Endodermal cell (in vitro differentiated cells): Measurements from ENCODE around the gene TM4SF4. TPM values are rescaled to one million over a fixed set of nuclear protein-coding genes. Genes with fewer than 3 reads are reported as not detected.

ENCODE experiments used
- DNase-seq: peaks from one replicate; pipeline ENCODE4 v3.0.0-alpha.2; 2017
- H3K27ac ChIP-seq: 2 replicates; pipeline ENCODE4 v1.5.1; 2013; ENCODE audit warnings: mild to moderate bottlenecking, low read depth, low read length, moderate library complexity
- H3K27me3 ChIP-seq: 2 replicates; pipeline ENCODE4 v1.6.1; 2013; ENCODE audit warnings: mild to moderate bottlenecking, low read length, moderate library complexity; ENCODE audit not compliant: insufficient read depth, control insufficient read depth, poor library complexity, severe bottlenecking
- H3K36me3 ChIP-seq: 2 replicates; pipeline ENCODE4 v1.7.0; 2013; ENCODE audit warnings: mild to moderate bottlenecking, low read length, moderate library complexity; ENCODE audit not compliant: control insufficient read depth, insufficient read depth
- H3K4me1 ChIP-seq: one replicate; pipeline ENCODE4 v1.7.0; 2013; ENCODE audit warnings: low read length; ENCODE audit not compliant: control insufficient read depth, insufficient read depth
- H3K4me3 ChIP-seq: 2 replicates; pipeline ENCODE4 v1.5.1; 2013; ENCODE audit warnings: mild to moderate bottlenecking, low read length, moderate library complexity
- H3K9ac ChIP-seq: 2 replicates; pipeline ENCODE4 v1.6.1; 2013; ENCODE audit warnings: mild to moderate bottlenecking, low read length, moderate library complexity; ENCODE audit not compliant: poor library complexity, severe bottlenecking; ENCODE audit errors: extremely low read depth
- H3K9me3 ChIP-seq: 2 replicates; pipeline ENCODE4 v1.6.1; 2013; ENCODE audit warnings: mild to moderate bottlenecking, low read length, moderate library complexity; ENCODE audit not compliant: control insufficient read depth
- H3K27ac Mint-ChIP-seq: 2 replicates; pipeline ENCODE4 v1.8.0; 2020; ENCODE audit warnings: mixed read lengths
- H3K27me3 Mint-ChIP-seq: 2 replicates; pipeline ENCODE4 v1.8.0; 2021; ENCODE audit warnings: mild to moderate bottlenecking, mixed read lengths; ENCODE audit not compliant: insufficient read depth
- H3K36me3 Mint-ChIP-seq: 2 replicates; pipeline ENCODE4 v1.8.0; 2020; ENCODE audit warnings: low read depth, mixed read lengths
- H3K4me1 Mint-ChIP-seq: 2 replicates; pipeline ENCODE4 v1.8.0; 2020; ENCODE audit warnings: mixed read lengths
- H3K4me3 Mint-ChIP-seq: 2 replicates; pipeline ENCODE4 v1.8.0; 2020; ENCODE audit warnings: mild to moderate bottlenecking, moderate library complexity, mixed read lengths
- H3K9me3 Mint-ChIP-seq: 2 replicates; pipeline ENCODE4 v1.8.0; 2020; ENCODE audit warnings: mild to moderate bottlenecking, mixed read lengths
- CTCF ChIP-seq: fragments of 200-600 bp; sonication (generic); conservative IDR thresholded peaks from 2 replicates; pipeline ENCODE4 v1.5.0; 2021; ENCODE audit warnings: antibody characterized with exemption, mild to moderate bottlenecking
- WGBS, 2 experiments: methylation state at CpG; one replicate each; pipeline versions ENCODE4 v1.1.5 to v1.1.7; 2013; ENCODE audit warnings: missing lambda C conversion rate in 2 of 2, mixed read lengths in 1 of 2; ENCODE audit not compliant: insufficient coverage in 1 of 2, insufficient read length in 1 of 2; 5-methylcytosine and 5-hydroxymethylcytosine counted together
- long read RNA-seq, 4 experiments: library from polyadenylated mRNA in 2 of 4; library from RNA in 1 of 4; library from capped mRNA in 1 of 4; stranded (forward) in 3 of 4; unstranded in 1 of 4; transcript quantifications; one replicate each; pipeline ENCODE4 v2.0.0, GENCODE V29; 2020 to 2021; ENCODE audit warnings: inconsistent platforms in 1 of 4
- polyA plus RNA-seq, 2 experiments: library from polyadenylated mRNA; stranded (reverse); fragments of 50-300 nt; gene quantifications; one replicate each; pipeline ENCODE4 v1.2.3, GENCODE V29; 2013
- total RNA-seq, 2 donors: library from RNA; stranded (reverse); fragmentation: NEBNext Ultra II Directional in 1 of 2; extraction: Animal tissue kit (Norgen Biotek cat#: 25700) in 1 of 2; gene quantifications; 2 replicates in 1 of 2; 3 replicates in 1 of 2; pipeline ENCODE4 v1.2.1, GENCODE V29; 2021

Gene TM4SF4
- not detected for total RNA-seq
- polyA plus RNA-seq (2013, experiment 1 of 2) = not detected
- not detected for polyA plus RNA-seq (2013, experiment 2 of 2)
- long read RNA-seq, experiment 1 = 0 reads
- long read RNA-seq, experiment 2 = 0 reads
- long read RNA-seq, experiment 3 = 0 reads
- long read RNA-seq, experiment 4 = 0 reads

GRCh38 chr3:149474250-149474817 lies at the start of gene TM4SF4:
Gene TM4SF4 (plus strand): TSS chr3:149474697. CDS start chr3:149474878, 181 bp downstream.
- Mint-ChIP-seq H3K4me1 (peaks cover 4% of the 10 kb centered on the region), H3K27ac (no peak within 1 kb of the TSS), H3K4me3 (no peak within 1 kb of the TSS), H3K9me3 (no peaks in the 10 kb centered on the region), H3K36me3 (no peaks in the 10 kb centered on the region), H3K27me3 (no peaks in the 10 kb centered on the region)
- no peaks in the 10 kb centered on the region for H3K27me3 ChIP-seq
- no peak for DNase-seq
- H3K4me3 ChIP-seq = no peak within 1 kb of the TSS
- 91 to 93% methylated on average over 5 of the region's 5 CpGs for WGBS, 2 experiments
- no peaks in the 10 kb centered on the region for H3K4me1 ChIP-seq
- no peaks in the 10 kb centered on the region for H3K9me3 ChIP-seq
- no peaks in the 10 kb centered on the region for H3K36me3 ChIP-seq
- H3K9ac ChIP-seq = no peak within 1 kb of the TSS
- H3K27ac ChIP-seq = no peak within 1 kb of the TSS
- no peak for TF ChIP-seq CTCF

GRCh38 chr3:149424918-149425317 lies 49.6 kb upstream of the TM4SF4 start:
- H3K4me1 ChIP-seq = no peaks in the 10 kb centered on the region
- H3K27ac Mint-ChIP-seq = no peak overlapping the region

GRCh38 chr3:149426325-149426724 lies 48.2 kb upstream of the TM4SF4 start:
- peak overlapping the region; percentile 38 for H3K27ac ChIP-seq
- no peaks in the 10 kb centered on the region for H3K36me3 ChIP-seq
- Mint-ChIP-seq H3K27me3 (no peaks in the 10 kb centered on the region), H3K27ac (no peak overlapping the region), H3K36me3 (no peaks in the 10 kb centered on the region), H3K4me1 (no peaks in the 10 kb centered on the region), H3K4me3 (no peak overlapping the region), H3K9me3 (no peaks in the 10 kb centered on the region)
- H3K9me3 ChIP-seq = no peaks in the 10 kb centered on the region
- H3K4me3 ChIP-seq = no peak overlapping the region
- WGBS, 2 experiments = 89% methylated on average over 2 of the region's 2 CpGs; no CpG with 5 or more reads in 1 of the 2 experiments
- TF ChIP-seq CTCF = no peak
- DNase-seq = no peak
- no peaks in the 10 kb centered on the region for H3K27me3 ChIP-seq
- no peak overlapping the region for H3K9ac ChIP-seq
- no peaks in the 10 kb centered on the region for H3K4me1 ChIP-seq

More at GRCh38 chr3:149424918-149425317, 49.6 kb upstream of the TM4SF4 start:
- Histone ChIP-seq H3K9ac (no peak overlapping the region), H3K27ac (no peak overlapping the region), H3K27me3 (no peaks in the 10 kb centered on the region), H3K9me3 (no peaks in the 10 kb centered on the region), H3K36me3 (no peaks in the 10 kb centered on the region), H3K4me3 (no peak overlapping the region)
- H3K27me3 Mint-ChIP-seq = no peaks in the 10 kb centered on the region
- 50 to 69% methylated on average over 2 of the region's 2 CpGs for WGBS, 2 experiments
- DNase-seq = no peak
- no peaks in the 10 kb centered on the region for H3K9me3 Mint-ChIP-seq
- H3K36me3 Mint-ChIP-seq = no peaks in the 10 kb centered on the region
- no peaks in the 10 kb centered on the region for H3K4me1 Mint-ChIP-seq
- H3K4me3 Mint-ChIP-seq = no peak overlapping the region
- no peak for TF ChIP-seq CTCF
